HG03095 (cell line): Measurements from ENCODE around the gene TAPBP.

Experiments
- ATAC-seq: cut with Tn5 transposase; IDR thresholded peaks from one replicate; pipeline ENCODE4 v1.9.1; 2021; ENCODE audit warnings: moderate library complexity; ENCODE audit not compliant: unreplicated experiment

TAPBP gene

GRCh38 chr6:33249732-33250630, 63.9 kb downstream of the TAPBP start:
- no peak for ATAC-seq
